A673 (cell line): ENCODE measurements around the gene POLR1G. TPM values are rescaled to one million over a fixed set of nuclear protein-coding genes. Genes with fewer than 3 reads are reported as not detected.
A peak's percentile ranks its signal among the peaks of the same experiment; 100 is the strongest.

Experiments
- BruUV-seq: library from RNA; stranded (reverse); fragments of 400-500 nt; replicated peaks from 2 replicates; lab custom pipeline; 2021; lab: Mats Ljungman, UMichigan
- CTCF ChIA-PET: fragments of 300-600 bp; sonication (Branson Sonifier 250); formaldehyde crosslinking; loops from one replicate; lab custom pipeline; 2022; ENCODE audit warnings: antibody characterized with exemption; lab: Charles Lee
- POLR2A ChIA-PET: fragments of 300-600 bp; sonication (Branson Sonifier 250); formaldehyde crosslinking; loops from one replicate; lab custom pipeline; 2022; ENCODE audit warnings: antibody characterized with exemption; ENCODE audit not compliant: low non-redundant PET; lab: Charles Lee
- DNase-seq: peaks from one replicate; pipeline ENCODE4 v3.0.0-alpha.2; 2015; ENCODE audit warnings: low spot score
- H3K27ac ChIP-seq: fragments of 200-600 bp; sonication (generic); 2 replicates; pipeline ENCODE4 v1.5.1; 2016; ENCODE audit warnings: mixed run types, low read depth, mild to moderate bottlenecking, mixed read lengths, antibody characterized with exemption, low read length; ENCODE audit not compliant: poor library complexity, severe bottlenecking
- H3K27me3 ChIP-seq: fragments of 200-600 bp; sonication (generic); replicated peaks from 2 replicates; pipeline ENCODE4 v1.6.1; 2017; ENCODE audit warnings: mixed run types, low read depth, mild to moderate bottlenecking, mixed read lengths, antibody characterized with exemption, low read length; ENCODE audit not compliant: insufficient read depth, poor library complexity
- H3K36me3 ChIP-seq: fragments of 200-600 bp; sonication (generic); 2 replicates; pipeline ENCODE4 v1.6.1; 2016; ENCODE audit warnings: mixed run types, mild to moderate bottlenecking, mixed read lengths, antibody characterized with exemption, low read length; ENCODE audit not compliant: insufficient read depth, poor library complexity, severe bottlenecking
- H3K4me1 ChIP-seq: fragments of 200-600 bp; sonication (generic); 2 replicates; pipeline ENCODE4 v1.6.1; 2017; ENCODE audit warnings: mixed run types, mild to moderate bottlenecking, mixed read lengths, antibody characterized with exemption, low read length; ENCODE audit not compliant: insufficient read depth, poor library complexity, severe bottlenecking
- H3K4me3 ChIP-seq: fragments of 200-600 bp; sonication (generic); 2 replicates; pipeline ENCODE4 v1.5.1; 2016; ENCODE audit warnings: low read depth, mixed run types, mild to moderate bottlenecking, mixed read lengths, low read length; ENCODE audit not compliant: poor library complexity, severe bottlenecking
- H3K9me3 ChIP-seq: fragments of 200-600 bp; sonication (generic); 2 replicates; pipeline ENCODE4 v1.6.1; 2016; ENCODE audit warnings: mixed run types, low read depth, mild to moderate bottlenecking, mixed read lengths, antibody characterized with exemption, low read length; ENCODE audit not compliant: poor library complexity, severe bottlenecking
- EZH2 ChIP-seq: fragments of 200-600 bp; sonication (generic); IDR thresholded peaks from 2 replicates; pipeline ENCODE4 v1.6.1; 2017; ENCODE audit warnings: borderline replicate concordance, low read depth, mild to moderate bottlenecking, mixed read lengths, antibody characterized with exemption, low read length; ENCODE audit not compliant: poor library complexity, severe bottlenecking
- intact Hi-C: fragments of 100-400 bp; cut with micrococcal nuclease; formaldehyde crosslinking; loops from one replicate; pipeline ENCODE4 v1.10.0; 2022; ENCODE audit not compliant: unreplicated experiment
- total RNA-seq: library from RNA; stranded (reverse); gene quantifications from 2 replicates; pipeline ENCODE4 v1.2.3, GENCODE V29; 2021
- TF ChIP-seq, protein P1 (sequence below): fragments of 300-800, 200-600 bp; sonication (generic); conservative IDR thresholded peaks from 2 replicates; pipeline ENCODE4 v1.5.1; 2017; ENCODE audit warnings: low read depth, mild to moderate bottlenecking, antibody characterized with exemption, low read length, moderate library complexity, mixed read lengths

Gene POLR1G
- total RNA-seq, 1 experiment from 2014 or later: 30.1 TPM

DNA sequence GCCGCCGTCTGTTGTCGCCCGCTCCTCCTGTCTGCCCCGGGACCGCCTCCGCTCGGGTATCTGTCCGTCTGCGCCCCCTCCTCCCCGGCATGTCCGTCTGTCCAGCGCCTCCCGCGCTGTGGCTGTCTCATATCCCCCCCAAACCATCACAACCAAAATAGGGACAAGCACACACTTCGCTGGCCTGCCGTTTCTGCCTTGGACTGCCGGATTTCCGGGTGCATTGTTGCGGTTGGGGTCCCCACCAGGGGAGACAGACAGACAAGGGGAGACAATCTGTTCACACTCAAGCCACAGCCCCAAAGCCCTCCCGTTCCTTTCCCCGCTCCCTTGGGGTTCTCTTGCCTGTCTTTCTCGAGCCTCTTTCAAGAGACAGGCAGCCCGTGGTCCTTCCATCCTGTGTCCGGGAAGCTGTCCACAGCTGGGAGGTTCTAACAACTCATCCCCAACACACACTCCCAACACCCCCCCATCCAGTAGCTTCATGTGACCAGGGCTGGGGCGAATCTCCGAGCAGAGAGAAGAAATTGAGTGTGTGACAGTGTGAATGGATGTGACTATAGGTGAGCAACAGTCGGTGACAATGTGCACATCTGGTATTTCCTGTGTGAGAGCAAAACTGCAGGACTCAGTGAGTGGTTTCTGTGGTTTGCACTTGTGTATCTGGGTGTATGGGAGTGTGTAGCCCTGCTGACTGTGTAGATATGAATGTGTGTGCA is 44.8 kb downstream of the POLR1G start:
- Histone ChIP-seq H3K4me3 (peak overlapping the region; percentile 56), H3K4me1 (peaks cover 13% of the 10 kb centered on the region), H3K36me3 (no peaks in the 10 kb centered on the region), H3K27ac (peak overlapping the region; percentile 37), H3K27me3 (no peaks in the 10 kb centered on the region), H3K9me3 (no peaks in the 10 kb centered on the region)
- TF ChIP-seq EZH2: no peak
- TF ChIP-seq, protein P1, sequence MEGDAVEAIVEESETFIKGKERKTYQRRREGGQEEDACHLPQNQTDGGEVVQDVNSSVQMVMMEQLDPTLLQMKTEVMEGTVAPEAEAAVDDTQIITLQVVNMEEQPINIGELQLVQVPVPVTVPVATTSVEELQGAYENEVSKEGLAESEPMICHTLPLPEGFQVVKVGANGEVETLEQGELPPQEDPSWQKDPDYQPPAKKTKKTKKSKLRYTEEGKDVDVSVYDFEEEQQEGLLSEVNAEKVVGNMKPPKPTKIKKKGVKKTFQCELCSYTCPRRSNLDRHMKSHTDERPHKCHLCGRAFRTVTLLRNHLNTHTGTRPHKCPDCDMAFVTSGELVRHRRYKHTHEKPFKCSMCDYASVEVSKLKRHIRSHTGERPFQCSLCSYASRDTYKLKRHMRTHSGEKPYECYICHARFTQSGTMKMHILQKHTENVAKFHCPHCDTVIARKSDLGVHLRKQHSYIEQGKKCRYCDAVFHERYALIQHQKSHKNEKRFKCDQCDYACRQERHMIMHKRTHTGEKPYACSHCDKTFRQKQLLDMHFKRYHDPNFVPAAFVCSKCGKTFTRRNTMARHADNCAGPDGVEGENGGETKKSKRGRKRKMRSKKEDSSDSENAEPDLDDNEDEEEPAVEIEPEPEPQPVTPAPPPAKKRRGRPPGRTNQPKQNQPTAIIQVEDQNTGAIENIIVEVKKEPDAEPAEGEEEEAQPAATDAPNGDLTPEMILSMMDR: no peak
- intact Hi-C loops: no loop called here
- no peak for DNase-seq
- BruUV-seq: no TSS peak
- CTCF ChIA-PET: no interaction called here
- POLR2A ChIA-PET: no interaction called here

DNA sequence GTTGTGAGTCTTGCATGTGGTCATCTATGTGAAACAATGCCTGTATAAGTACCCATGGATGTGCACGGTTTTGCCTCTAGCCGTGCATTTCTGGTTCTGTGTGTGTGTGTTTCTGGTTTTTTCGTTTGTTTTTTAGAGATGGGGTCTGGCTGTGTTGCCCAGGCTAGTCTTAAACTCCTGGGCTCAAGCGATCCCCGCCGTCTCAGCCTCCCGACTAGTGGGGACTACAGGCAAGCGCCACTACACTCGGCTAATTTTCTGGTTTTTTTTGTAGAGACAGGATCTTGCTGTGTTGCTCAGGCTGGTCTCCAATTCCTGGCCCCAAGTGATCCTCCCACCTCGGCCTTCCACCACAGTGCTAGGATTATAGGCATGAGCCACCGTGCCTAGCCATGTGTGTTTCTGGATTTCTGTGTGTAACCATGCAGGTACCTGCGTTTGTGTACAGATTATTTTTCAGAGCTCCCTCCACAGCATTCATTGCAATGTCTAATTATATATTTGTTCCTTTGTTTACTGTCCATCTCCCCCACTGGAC is 45.5 kb downstream of the POLR1G start:
- no peak for DNase-seq
- ChIA-PET POLR2A (no interaction called here), CTCF (interaction anchor here (1.3 kb wide), 1 partner anchor 16 kb away, joined by 5 read pairs; the partner anchor contains the start of gene FOSB)
- no peak overlapping the region for H3K4me3 ChIP-seq
- H3K36me3 ChIP-seq: no peaks in the 10 kb centered on the region
- no peak overlapping the region for H3K27ac ChIP-seq
- BruUV-seq: no TSS peak
- H3K4me1 ChIP-seq: peaks cover 13% of the 10 kb centered on the region
- H3K9me3 ChIP-seq: no peaks in the 10 kb centered on the region
- TF ChIP-seq, protein P1: no peak
- intact Hi-C loops: no loop called here
- no peaks in the 10 kb centered on the region for H3K27me3 ChIP-seq

DNA sequence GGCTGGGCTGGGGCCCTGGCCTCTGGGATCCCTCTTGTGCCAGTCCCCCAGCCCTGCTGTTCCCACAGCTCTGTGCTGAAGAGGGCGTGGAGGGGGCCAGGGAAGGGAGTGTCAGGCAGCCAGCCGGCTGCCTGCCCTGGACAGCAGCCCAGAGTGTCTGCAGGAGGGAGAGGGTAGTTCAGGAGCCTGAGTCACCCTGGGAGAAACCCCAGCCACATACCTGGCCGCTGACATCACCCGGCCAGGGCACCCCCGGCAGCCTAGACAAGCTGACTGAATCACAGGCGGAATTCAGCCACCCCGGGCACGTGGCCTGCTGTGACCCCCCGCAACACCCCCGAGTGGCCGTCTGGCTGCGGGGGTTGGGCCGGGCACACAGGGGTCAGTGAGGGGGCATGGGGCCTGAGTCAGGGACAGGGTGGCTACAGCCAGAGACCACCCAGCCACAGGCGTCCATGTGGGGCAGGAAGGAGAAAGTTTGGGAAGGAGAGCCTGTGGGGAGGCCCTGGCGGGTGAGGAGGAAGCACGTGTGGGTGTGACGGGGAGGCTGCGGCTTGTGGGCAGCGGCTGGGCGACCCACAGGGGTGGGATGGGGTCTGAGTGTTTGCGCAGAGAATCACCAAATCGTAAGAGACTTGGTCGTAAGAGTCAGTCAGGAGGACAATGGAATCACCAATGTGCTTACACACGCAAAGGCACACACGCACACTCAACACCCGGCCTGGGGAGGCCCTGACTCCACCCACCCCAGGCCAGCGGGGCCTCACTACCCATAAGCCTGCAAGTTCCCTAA is 49.5 kb downstream of the POLR1G start:
- Histone ChIP-seq H3K4me1 (peaks cover 8% of the 10 kb centered on the region), H3K4me3 (no peak overlapping the region), H3K27ac (no peak overlapping the region), H3K36me3 (no peaks in the 10 kb centered on the region), H3K9me3 (no peaks in the 10 kb centered on the region), H3K27me3 (no peaks in the 10 kb centered on the region)
- intact Hi-C loops: no loop called here
- DNase-seq: peak; percentile 63
- ChIA-PET POLR2A (no interaction called here), CTCF (interaction anchor here (0.7 kb wide), 1 partner anchor 16 kb away, joined by 9 read pairs; no protein-coding TSS in a partner anchor)
- BruUV-seq: no TSS peak
- TF ChIP-seq EZH2: no peak
- TF ChIP-seq, protein P1: no peak
